Thoracic aorta (tissue), 2 donors: ENCODE measurements around the gene SLCO2A1. TPM values are rescaled to one million over a fixed set of nuclear protein-coding genes. Genes with fewer than 3 reads are reported as not detected.

Experiments
- ATAC-seq: fragments of 150-250 bp; one replicate; pipeline ENCODE4 v1.8.0; 2017; ENCODE audit warnings: low read depth; ENCODE audit not compliant: insufficient number of reproducible peaks, low FRiP score
- DNase-seq: peaks from one replicate; pipeline ENCODE4 v3.0.0-alpha.2; 2020; ENCODE audit warnings: low spot score
- H3K27ac ChIP-seq, 2 donors: fragments of 200-600 bp; sonication (generic); 1 replicate in 1 of 2; 2 replicates in 1 of 2; pipeline ENCODE4 v1.5.1; 2016; ENCODE audit warnings: mild to moderate bottlenecking in 2 of 2, moderate library complexity in 2 of 2
- H3K27me3 ChIP-seq: fragments of 200-600 bp; sonication (generic); replicated peaks from 2 replicates; pipeline ENCODE4 v1.6.0; 2016; ENCODE audit warnings: mild to moderate bottlenecking; ENCODE audit not compliant: insufficient read depth
- H3K36me3 ChIP-seq: fragments of 200-600 bp; sonication (generic); one replicate; pipeline ENCODE4 v1.5.1; 2016
- H3K4me1 ChIP-seq, 2 donors: fragments of 200-600 bp; sonication (generic); 1 replicate in 1 of 2; 2 replicates in 1 of 2; pipeline versions ENCODE4 v1.5.1 to v1.6.0; 2016; ENCODE audit warnings: low read depth in 2 of 2, mild to moderate bottlenecking in 1 of 2; ENCODE audit not compliant: control insufficient read depth in 1 of 2
- H3K4me3 ChIP-seq: fragments of 200-600 bp; sonication (generic); 2 replicates; pipeline ENCODE4 v1.5.1; 2016; ENCODE audit warnings: mild to moderate bottlenecking
- H3K9me3 ChIP-seq: fragments of 200-600 bp; sonication (generic); 2 replicates; pipeline ENCODE4 v1.5.1; 2016
- CTCF ChIP-seq: fragments of 200-600 bp; sonication (generic); IDR thresholded peaks from one replicate; pipeline ENCODE4 v1.5.1; 2019; ENCODE audit warnings: antibody characterized with exemption
- total RNA-seq, 2 donors: library from RNA; depleted of rRNA; stranded (reverse); fragments of >200 nt; gene quantifications; one replicate each; pipeline versions ENCODE4 v1.1.0 to v1.2.3, GENCODE V29; 2016

The SLCO2A1 gene
- total RNA-seq, 2 donors from 2014 or later = 7.9 to 115 TPM

DNA sequence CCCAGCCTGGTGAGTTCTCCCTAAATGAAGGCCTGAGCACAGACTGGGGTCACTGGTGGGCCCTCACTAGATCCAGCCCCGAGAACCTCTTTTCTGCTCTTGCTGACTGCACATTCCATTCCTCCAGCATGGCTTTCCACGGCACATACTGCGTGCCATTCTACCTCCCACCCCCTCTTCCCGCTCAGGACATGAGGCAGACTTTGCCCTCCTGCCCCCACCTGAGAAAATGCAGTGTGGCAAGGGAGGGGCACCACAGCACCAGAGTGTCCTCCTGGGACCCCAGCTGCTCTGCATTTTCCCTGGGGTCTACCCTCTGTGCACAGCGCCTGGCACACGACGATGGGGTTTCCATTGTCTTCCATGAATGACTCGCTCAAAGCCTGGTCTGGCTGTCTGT lies 6.1 kb upstream of the SLCO2A1 start:
- no peak for DNase-seq
- no peak for ATAC-seq

GRCh38 chr3:134034005-134034785 lies 4.5 kb upstream of the SLCO2A1 start:
- ATAC-seq (no peak), DNase-seq (no peak)
- no peak overlapping the region for H3K4me3 ChIP-seq
- no peaks in the 10 kb centered on the region for H3K27me3 ChIP-seq
- no peaks in the 10 kb centered on the region for H3K9me3 ChIP-seq
- H3K27ac ChIP-seq = no peak overlapping the region
- H3K4me1 ChIP-seq = peaks cover 4 to 6% of the 10 kb centered on the region in 2 donors
- TF ChIP-seq CTCF = no peak
- H3K36me3 ChIP-seq = no peaks in the 10 kb centered on the region

More for the DNA sequence above, 6.1 kb upstream of the SLCO2A1 start:
- H3K27ac ChIP-seq = no peak overlapping the region
- no peaks in the 10 kb centered on the region for H3K36me3 ChIP-seq
- H3K27me3 ChIP-seq = no peaks in the 10 kb centered on the region
- H3K9me3 ChIP-seq = no peaks in the 10 kb centered on the region
- no peaks in the 10 kb centered on the region for H3K4me1 ChIP-seq
- no peak for TF ChIP-seq CTCF
- no peak overlapping the region for H3K4me3 ChIP-seq

DNA sequence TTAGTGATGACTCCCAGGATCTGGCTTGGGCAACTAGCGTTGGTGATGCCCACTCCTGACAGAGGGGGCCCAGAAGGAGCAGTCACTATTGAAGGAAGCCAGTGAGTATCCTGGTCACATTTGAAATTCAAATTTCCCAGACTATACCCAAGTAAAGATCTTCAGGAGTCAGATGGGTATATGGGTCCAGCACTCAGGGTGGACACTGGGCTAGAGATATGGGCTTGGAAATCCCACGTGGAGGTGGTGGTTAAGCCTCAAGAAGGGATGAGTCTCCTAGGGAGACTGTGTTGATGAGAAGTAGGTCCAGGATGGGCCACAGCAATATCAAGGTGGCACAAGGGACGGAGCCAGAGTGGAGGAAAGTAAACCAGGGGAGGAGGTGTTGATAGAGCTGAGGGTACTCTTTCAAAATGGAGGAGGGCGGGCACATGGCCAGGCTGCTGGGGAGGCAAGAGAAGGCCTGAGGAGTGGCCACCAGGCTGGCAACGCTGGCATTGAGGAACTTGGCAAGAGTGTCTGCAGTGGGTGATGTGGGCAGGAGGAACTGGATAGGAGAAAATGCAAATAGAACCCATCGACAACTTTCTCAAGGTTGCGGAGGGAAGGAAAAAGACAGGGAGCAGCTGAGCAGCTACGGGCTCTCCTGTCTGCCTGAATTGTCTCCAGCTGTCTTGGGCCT lies 3.7 kb upstream of the SLCO2A1 start:
- no peaks in the 10 kb centered on the region for H3K9me3 ChIP-seq
- no peaks in the 10 kb centered on the region for H3K27me3 ChIP-seq
- H3K36me3 ChIP-seq = no peaks in the 10 kb centered on the region
- DNase-seq = no peak
- no peak for TF ChIP-seq CTCF
- peaks cover 8 to 10% of the 10 kb centered on the region in 2 donors for H3K4me1 ChIP-seq
- H3K4me3 ChIP-seq = no peak overlapping the region
- no peak for ATAC-seq
- H3K27ac ChIP-seq = no peak overlapping the region

GRCh38 chr3:134031348-134031915 lies 1.7 kb upstream of the SLCO2A1 start:
- no peaks in the 10 kb centered on the region for H3K36me3 ChIP-seq
- no peak for TF ChIP-seq CTCF
- no peak for ATAC-seq
- H3K9me3 ChIP-seq = no peaks in the 10 kb centered on the region
- no peak for DNase-seq
- no peak overlapping the region for H3K27ac ChIP-seq
- H3K4me1 ChIP-seq = peaks cover 8 to 10% of the 10 kb centered on the region in 2 donors
- no peaks in the 10 kb centered on the region for H3K27me3 ChIP-seq
- no peak overlapping the region for H3K4me3 ChIP-seq
